ENCODE results near the gene CABYR. TPM values are rescaled to one million over a fixed set of nuclear protein-coding genes. Genes with fewer than 3 reads are reported as not detected.

The CABYR gene
- total RNA-seq, 2 donors from 2014 or later, result 1.8 to 6.1 TPM

GRCh38 chr18:24200494-24201290 is 61.8 kb downstream of the CABYR start:
- no peak for TF ChIP-seq CTCF (IDR thresholded peaks at IDR 0.05)
- no peak for ATAC-seq (ENCODE audit: insufficient number of reproducible peaks, low FRiP score, low read depth)
- DNase-seq (ENCODE audit: low spot score), result no peak
- Histone ChIP-seq H3K4me1 (ENCODE audit: control insufficient read depth in 1 of 2, low read depth in 2 of 2) (peaks cover 4 to 9% of the 10 kb centered on the region in 2 donors), H3K9me3 (no peaks in the 10 kb centered on the region), H3K36me3 (no peaks in the 10 kb centered on the region), H3K27ac (no peak overlapping the region), H3K27me3 (replicated peaks; ENCODE audit: insufficient read depth) (no peaks in the 10 kb centered on the region), H3K4me3 (no peak overlapping the region)

GRCh38 chr18:24201699-24202687 is 63.1 kb downstream of the CABYR start:
- Histone ChIP-seq H3K4me1 (ENCODE audit: control insufficient read depth in 1 of 2, low read depth in 2 of 2) (peaks cover 4 to 9% of the 10 kb centered on the region in 2 donors), H3K4me3 (no peak overlapping the region), H3K9me3 (no peaks in the 10 kb centered on the region), H3K27me3 (replicated peaks; ENCODE audit: insufficient read depth) (no peaks in the 10 kb centered on the region), H3K27ac (no peak overlapping the region), H3K36me3 (no peaks in the 10 kb centered on the region)
- DNase-seq (ENCODE audit: low spot score), result no peak
- ATAC-seq (ENCODE audit: insufficient number of reproducible peaks, low FRiP score, low read depth), result no peak
- TF ChIP-seq CTCF (IDR thresholded peaks at IDR 0.05), result no peak

- DNase-seq (ENCODE audit: low spot score), result no peak
These were observed 66.0 kb downstream of the CABYR start for GRCh38 chr18:24204904-24205303.

GRCh38 chr18:24208270-24209035 is 69.6 kb downstream of the CABYR start:
- no peak for TF ChIP-seq CTCF (IDR thresholded peaks at IDR 0.05)
- Histone ChIP-seq H3K9me3 (no peaks in the 10 kb centered on the region), H3K27ac (no peak overlapping the region), H3K4me3 (no peak overlapping the region), H3K36me3 (no peaks in the 10 kb centered on the region), H3K4me1 (ENCODE audit: control insufficient read depth in 1 of 2, low read depth in 2 of 2) (peaks cover 0 to 3% of the 10 kb centered on the region in 2 donors), H3K27me3 (replicated peaks; ENCODE audit: insufficient read depth) (no peaks in the 10 kb centered on the region)
- DNase-seq (ENCODE audit: low spot score), result no peak
- ATAC-seq (ENCODE audit: insufficient number of reproducible peaks, low FRiP score, low read depth), result no peak

More at GRCh38 chr18:24204904-24205303, 66.0 kb downstream of the CABYR start:
- no peak overlapping the region for H3K4me3 ChIP-seq
- no peak for TF ChIP-seq CTCF (IDR thresholded peaks at IDR 0.05)
- H3K27me3 ChIP-seq (replicated peaks; ENCODE audit: insufficient read depth), result no peaks in the 10 kb centered on the region
- H3K36me3 ChIP-seq, result no peaks in the 10 kb centered on the region
- H3K27ac ChIP-seq, result no peak overlapping the region
- no peak for ATAC-seq (ENCODE audit: insufficient number of reproducible peaks, low FRiP score, low read depth)
- H3K9me3 ChIP-seq, result no peaks in the 10 kb centered on the region
- H3K4me1 ChIP-seq (ENCODE audit: control insufficient read depth in 1 of 2, low read depth in 2 of 2), result peaks cover 4 to 9% of the 10 kb centered on the region in 2 donors

Measured in thoracic aorta (tissue), 2 donors.